ENCODE data around the gene CSNK1A1. TPM values are rescaled to one million over a fixed set of nuclear protein-coding genes. Genes with fewer than 3 reads are reported as not detected.
A peak's percentile ranks its signal among the peaks of the same experiment; 100 is the strongest.

Gene CSNK1A1
- polyA plus RNA-seq, 2 of the 4 experiments (the other 2 are of a cell fraction), result 123 to 218 TPM

GRCh38 chr5:149448831-149449714 lies 102.2 kb downstream of the CSNK1A1 start:
- DNase-seq (ENCODE audit: low read depth in 1 of 2, low spot score in 1 of 2), result peak in 1 of 2 experiments; percentile 60
- no peak overlapping the region for H3K4me3 ChIP-seq
- TF ChIP-seq FOSL2 (IDR thresholded peaks at IDR 0.05) (no peak), FOSL2 (CRISPR knock-in tag; IDR thresholded peaks at IDR 0.05) (no peak), RAD21 (conservative IDR thresholded peaks at IDR 0.05 in 1 of 2, IDR thresholded peaks at IDR 0.05 in 1 of 2) (peak; percentile 36 to 53; a peak in 4 of 5 replicates), HMGXB4 (CRISPR knock-in tag; IDR thresholded peaks at IDR 0.05; ENCODE audit: borderline replicate concordance) (no peak), SMC3 (IDR thresholded peaks at IDR 0.05) (peak; percentile 34; the same call in 2 of the 3 replicates), TP53 (CRISPR knock-in tag; IDR thresholded peaks at IDR 0.05) (no peak), FOXS1 (CRISPR knock-in tag; IDR thresholded peaks at IDR 0.05) (no peak), NPAS2 (CRISPR knock-in tag; IDR thresholded peaks at IDR 0.05; ENCODE audit: borderline replicate concordance) (no peak), ESRRA (IDR thresholded peaks at IDR 0.05; ENCODE audit: borderline replicate concordance, low read length) (no peak), CHD2 (IDR thresholded peaks at IDR 0.05; ENCODE audit: low read length, partially characterized antibody) (no peak), CTCF (IDR thresholded peaks at IDR 0.05) (peak; percentile 28), RNF2 (IDR thresholded peaks at IDR 0.05; ENCODE audit: borderline replicate concordance, low read depth) (no peak)
- no peak for FAIRE-seq
- H3K4me2 ChIP-seq, result no peak overlapping the region
- ChIA-PET POLR2A (interaction anchor here (1.0 kb wide), 1 partner anchor 113 kb away, joined by 3 read pairs; no protein-coding TSS in a partner anchor), CTCF (interaction anchor here (0.9 to 52.1 kb wide), 11 partner anchors 9 to 170 kb away, joined by 3 to 1709 read pairs (median 5); partner anchors contain the start of genes CSNK1A1, IL17B and PCYOX1L)
- peak overlapping the region; percentile 14 to 50; a peak in 3 of 6 replicates for H3K27ac ChIP-seq
- H3K9me3 ChIP-seq, result no peaks in the 10 kb centered on the region
- peak in 1 of 2 experiments; percentile 56; a peak in 3 of 6 replicates for ATAC-seq
- WGBS (ENCODE audit: missing lambda C conversion rate), result 76% methylated on average over 7 of the region's 7 CpGs
- H3K4me1 ChIP-seq, result peaks cover 31% of the 10 kb centered on the region

- 84% methylated on average over 4 of the region's 4 CpGs for WGBS (ENCODE audit: missing lambda C conversion rate)
- Histone ChIP-seq H3K4me3 (no peak overlapping the region), H3K27ac (peak overlapping the region in 1 of 2 experiments; percentile 89; a peak in 3 of 6 replicates), H3K4me2 (no peak overlapping the region), H3K4me1 (peaks cover 26% of the 10 kb centered on the region), H3K9me3 (no peaks in the 10 kb centered on the region)
- no peak for FAIRE-seq
- ChIA-PET CTCF (interaction anchor here (1.1 to 52.1 kb wide), 10 partner anchors 9 to 170 kb away, joined by 3 to 1709 read pairs (median 7); partner anchors contain the start of genes CSNK1A1, IL17B and PCYOX1L), POLR2A (interaction anchor here (1.0 kb wide), 1 partner anchor 114 kb away, joined by 3 read pairs; no protein-coding TSS in a partner anchor)
- no peak for DNase-seq (ENCODE audit: low read depth in 1 of 2, low spot score in 1 of 2)
- no peak for ATAC-seq
- TF ChIP-seq CEBPB (IDR thresholded peaks at IDR 0.05) (no peak), ZC3H11A (IDR thresholded peaks at IDR 0.05) (no peak), JUNB (IDR thresholded peaks at IDR 0.05) (no peak), EP300 (IDR thresholded peaks at IDR 0.05) (no peak), CBX8 (IDR thresholded peaks at IDR 0.05) (no peak), CHD2 (IDR thresholded peaks at IDR 0.05; ENCODE audit: low read length, partially characterized antibody) (no peak), MYC (IDR thresholded peaks at IDR 0.05; ENCODE audit: borderline replicate concordance, low read length) (no peak), BHLHE40 (IDR thresholded peaks at IDR 0.05; ENCODE audit: low read depth, low read length) (no peak), KDM1A (IDR thresholded peaks at IDR 0.05; ENCODE audit: low read depth) (no peak), RFX5 (IDR thresholded peaks at IDR 0.05) (no peak), KDM5A (IDR thresholded peaks at IDR 0.05) (no peak), MAFK (IDR thresholded peaks at IDR 0.05; ENCODE audit: partially characterized antibody) (no peak), HOXB5 (CRISPR knock-in tag; IDR thresholded peaks at IDR 0.05) (no peak)
- TF ChIP-seq, protein P1, sequence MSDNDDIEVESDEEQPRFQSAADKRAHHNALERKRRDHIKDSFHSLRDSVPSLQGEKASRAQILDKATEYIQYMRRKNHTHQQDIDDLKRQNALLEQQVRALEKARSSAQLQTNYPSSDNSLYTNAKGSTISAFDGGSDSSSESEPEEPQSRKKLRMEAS (IDR thresholded peaks at IDR 0.05), result no peak
- TF ChIP-seq, protein P2, sequence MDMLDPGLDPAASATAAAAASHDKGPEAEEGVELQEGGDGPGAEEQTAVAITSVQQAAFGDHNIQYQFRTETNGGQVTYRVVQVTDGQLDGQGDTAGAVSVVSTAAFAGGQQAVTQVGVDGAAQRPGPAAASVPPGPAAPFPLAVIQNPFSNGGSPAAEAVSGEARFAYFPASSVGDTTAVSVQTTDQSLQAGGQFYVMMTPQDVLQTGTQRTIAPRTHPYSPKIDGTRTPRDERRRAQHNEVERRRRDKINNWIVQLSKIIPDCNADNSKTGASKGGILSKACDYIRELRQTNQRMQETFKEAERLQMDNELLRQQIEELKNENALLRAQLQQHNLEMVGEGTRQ (IDR thresholded peaks at IDR 0.05), result no peak
- TF ChIP-seq, protein P3, sequence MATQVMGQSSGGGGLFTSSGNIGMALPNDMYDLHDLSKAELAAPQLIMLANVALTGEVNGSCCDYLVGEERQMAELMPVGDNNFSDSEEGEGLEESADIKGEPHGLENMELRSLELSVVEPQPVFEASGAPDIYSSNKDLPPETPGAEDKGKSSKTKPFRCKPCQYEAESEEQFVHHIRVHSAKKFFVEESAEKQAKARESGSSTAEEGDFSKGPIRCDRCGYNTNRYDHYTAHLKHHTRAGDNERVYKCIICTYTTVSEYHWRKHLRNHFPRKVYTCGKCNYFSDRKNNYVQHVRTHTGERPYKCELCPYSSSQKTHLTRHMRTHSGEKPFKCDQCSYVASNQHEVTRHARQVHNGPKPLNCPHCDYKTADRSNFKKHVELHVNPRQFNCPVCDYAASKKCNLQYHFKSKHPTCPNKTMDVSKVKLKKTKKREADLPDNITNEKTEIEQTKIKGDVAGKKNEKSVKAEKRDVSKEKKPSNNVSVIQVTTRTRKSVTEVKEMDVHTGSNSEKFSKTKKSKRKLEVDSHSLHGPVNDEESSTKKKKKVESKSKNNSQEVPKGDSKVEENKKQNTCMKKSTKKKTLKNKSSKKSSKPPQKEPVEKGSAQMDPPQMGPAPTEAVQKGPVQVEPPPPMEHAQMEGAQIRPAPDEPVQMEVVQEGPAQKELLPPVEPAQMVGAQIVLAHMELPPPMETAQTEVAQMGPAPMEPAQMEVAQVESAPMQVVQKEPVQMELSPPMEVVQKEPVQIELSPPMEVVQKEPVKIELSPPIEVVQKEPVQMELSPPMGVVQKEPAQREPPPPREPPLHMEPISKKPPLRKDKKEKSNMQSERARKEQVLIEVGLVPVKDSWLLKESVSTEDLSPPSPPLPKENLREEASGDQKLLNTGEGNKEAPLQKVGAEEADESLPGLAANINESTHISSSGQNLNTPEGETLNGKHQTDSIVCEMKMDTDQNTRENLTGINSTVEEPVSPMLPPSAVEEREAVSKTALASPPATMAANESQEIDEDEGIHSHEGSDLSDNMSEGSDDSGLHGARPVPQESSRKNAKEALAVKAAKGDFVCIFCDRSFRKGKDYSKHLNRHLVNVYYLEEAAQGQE (IDR thresholded peaks at IDR 0.05), result no peak
- TF ChIP-seq, protein P4, sequence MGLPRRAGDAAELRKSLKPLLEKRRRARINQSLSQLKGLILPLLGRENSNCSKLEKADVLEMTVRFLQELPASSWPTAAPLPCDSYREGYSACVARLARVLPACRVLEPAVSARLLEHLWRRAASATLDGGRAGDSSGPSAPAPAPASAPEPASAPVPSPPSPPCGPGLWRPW (IDR thresholded peaks at IDR 0.05), result no peak
Measured at GRCh38 chr5:149448431-149448830, 102.8 kb downstream of the CSNK1A1 start.

All from A549 (cell line).